ENCODE measurements around the gene HCST.
"Not testable (repeated sequence)": the region's sequence is repeated elsewhere in the genome, so short reads cannot be mapped to it uniquely, and the experiment has no call there.

The HCST gene

GRCh38 chr19:35907377-35907745 is 5.0 kb downstream of the HCST start:
- no peak for DNase-seq

GRCh38 chr19:35908010-35908441 is 5.7 kb downstream of the HCST start, which contains the start of gene TYROBP:
TSS of gene TYROBP (minus strand) at chr19:35908295. CDS start at chr19:35908228, 67 bp downstream.
- DNase-seq = no peak

GRCh38 chr19:35908973-35909683 is 6.8 kb downstream of the HCST start:
- DNase-seq = peak; percentile 59

- no peak for DNase-seq
Measured at GRCh38 chr19:35909684-35910035, 7.3 kb downstream of the HCST start.

GRCh38 chr19:35910355-35910754 is 8.0 kb downstream of the HCST start:
- not testable (repeated sequence) for DNase-seq

GRCh38 chr19:35911173-35911572 is 8.8 kb downstream of the HCST start:
- DNase-seq = no peak

- no peak for DNase-seq
Measured at GRCh38 chr19:35911790-35912189, 9.5 kb downstream of the HCST start.

GRCh38 chr19:35913589-35913988 is 11.3 kb downstream of the HCST start:
- DNase-seq = no peak

- no peak for DNase-seq
Measured at GRCh38 chr19:35915443-35915842, 13.1 kb downstream of the HCST start.

- no peak for DNase-seq
Measured at GRCh38 chr19:35919306-35919705, 17.0 kb downstream of the HCST start.

- DNase-seq = no peak
Measured at GRCh38 chr19:35921012-35921411, 18.7 kb downstream of the HCST start.

- no peak for DNase-seq
Measured at GRCh38 chr19:35925501-35925900, 23.2 kb downstream of the HCST start.

GRCh38 chr19:35928507-35928906 is 26.2 kb downstream of the HCST start:
- no peak for DNase-seq

GRCh38 chr19:35929876-35930275 is 27.5 kb downstream of the HCST start:
- DNase-seq = no peak

- DNase-seq = peak; percentile 100
Measured at GRCh38 chr19:35931161-35931873, 29.0 kb downstream of the HCST start.

- DNase-seq = no peak
Measured at GRCh38 chr19:35931874-35932202, 29.5 kb downstream of the HCST start.

- no peak for DNase-seq
Measured at GRCh38 chr19:35932291-35932936, 30.1 kb downstream of the HCST start.

- peak; percentile 84 for DNase-seq
Measured at GRCh38 chr19:35935911-35936737, 33.8 kb downstream of the HCST start, which contains the start of gene LRFN3. TSS of gene LRFN3 (plus strand) at chr19:35936374. CDS start at chr19:35939426, 3,052 bp downstream.

GRCh38 chr19:35936738-35937268 is 34.5 kb downstream of the HCST start:
- no peak for DNase-seq

GRCh38 chr19:35937345-35938281 is 35.3 kb downstream of the HCST start:
- no peak for DNase-seq

Measured in right hindlimb (tissue), 1 donor.